ENCODE measurements around the gene SDCBP2.

DNA sequence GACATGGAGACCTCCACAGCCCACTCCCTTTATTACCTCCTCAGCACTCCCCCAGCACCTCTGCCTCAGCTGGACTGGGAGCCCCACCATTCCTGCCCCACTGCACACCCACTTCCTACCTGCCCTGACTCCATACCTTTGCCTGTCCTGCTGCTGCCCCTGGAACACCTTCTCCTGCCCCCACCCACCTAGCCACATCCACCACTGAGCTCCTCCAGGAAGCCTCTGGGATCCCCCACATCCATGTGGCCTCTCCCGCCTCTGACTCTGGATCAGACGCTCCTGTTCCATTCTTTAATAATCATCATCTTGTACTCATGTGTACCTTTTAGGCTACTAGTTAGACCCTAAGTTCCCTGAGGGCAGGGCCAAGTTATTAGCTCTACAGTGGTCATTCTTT is 2.2 kb upstream of the SDCBP2 start:
- no peak for TF ChIP-seq POLR2AphosphoS5 (IDR thresholded peaks at IDR 0.05; ENCODE audit: low read depth, low read length)
- TF ChIP-seq, protein P1, sequence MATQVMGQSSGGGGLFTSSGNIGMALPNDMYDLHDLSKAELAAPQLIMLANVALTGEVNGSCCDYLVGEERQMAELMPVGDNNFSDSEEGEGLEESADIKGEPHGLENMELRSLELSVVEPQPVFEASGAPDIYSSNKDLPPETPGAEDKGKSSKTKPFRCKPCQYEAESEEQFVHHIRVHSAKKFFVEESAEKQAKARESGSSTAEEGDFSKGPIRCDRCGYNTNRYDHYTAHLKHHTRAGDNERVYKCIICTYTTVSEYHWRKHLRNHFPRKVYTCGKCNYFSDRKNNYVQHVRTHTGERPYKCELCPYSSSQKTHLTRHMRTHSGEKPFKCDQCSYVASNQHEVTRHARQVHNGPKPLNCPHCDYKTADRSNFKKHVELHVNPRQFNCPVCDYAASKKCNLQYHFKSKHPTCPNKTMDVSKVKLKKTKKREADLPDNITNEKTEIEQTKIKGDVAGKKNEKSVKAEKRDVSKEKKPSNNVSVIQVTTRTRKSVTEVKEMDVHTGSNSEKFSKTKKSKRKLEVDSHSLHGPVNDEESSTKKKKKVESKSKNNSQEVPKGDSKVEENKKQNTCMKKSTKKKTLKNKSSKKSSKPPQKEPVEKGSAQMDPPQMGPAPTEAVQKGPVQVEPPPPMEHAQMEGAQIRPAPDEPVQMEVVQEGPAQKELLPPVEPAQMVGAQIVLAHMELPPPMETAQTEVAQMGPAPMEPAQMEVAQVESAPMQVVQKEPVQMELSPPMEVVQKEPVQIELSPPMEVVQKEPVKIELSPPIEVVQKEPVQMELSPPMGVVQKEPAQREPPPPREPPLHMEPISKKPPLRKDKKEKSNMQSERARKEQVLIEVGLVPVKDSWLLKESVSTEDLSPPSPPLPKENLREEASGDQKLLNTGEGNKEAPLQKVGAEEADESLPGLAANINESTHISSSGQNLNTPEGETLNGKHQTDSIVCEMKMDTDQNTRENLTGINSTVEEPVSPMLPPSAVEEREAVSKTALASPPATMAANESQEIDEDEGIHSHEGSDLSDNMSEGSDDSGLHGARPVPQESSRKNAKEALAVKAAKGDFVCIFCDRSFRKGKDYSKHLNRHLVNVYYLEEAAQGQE (IDR thresholded peaks at IDR 0.05; ENCODE audit: insufficient read depth in 1 of 2, low read depth in 2 of 2, low read length in 2 of 2): no peak
